ENCODE results near the gene FAM120B.
A peak's percentile ranks its signal among the peaks of the same experiment; 100 is the strongest.

FAM120B gene

GRCh38 chr6:170286934-170287265 is 19.7 kb upstream of the FAM120B start:
- no peak for DNase-seq (ENCODE audit: low spot score)

GRCh38 chr6:170287371-170287876 is 19.1 kb upstream of the FAM120B start:
- DNase-seq (ENCODE audit: low spot score) = no peak

- no peak for DNase-seq (ENCODE audit: low spot score)
Measured at GRCh38 chr6:170288091-170288631, 18.4 kb upstream of the FAM120B start.

- DNase-seq (ENCODE audit: low spot score) = no peak
Measured at GRCh38 chr6:170288852-170289179, 17.7 kb upstream of the FAM120B start.

GRCh38 chr6:170289180-170289931 is 17.2 kb upstream of the FAM120B start:
- DNase-seq (ENCODE audit: low spot score) = no peak

- no peak for DNase-seq (ENCODE audit: low spot score)
Measured at GRCh38 chr6:170289951-170290295, 16.6 kb upstream of the FAM120B start.

- peak; percentile 58 for DNase-seq (ENCODE audit: low spot score)
Measured at GRCh38 chr6:170290296-170291128, 16.0 kb upstream of the FAM120B start, which contains the start of gene DLL1. TSS of gene DLL1 (minus strand) at chr6:170291078. CDS start at chr6:170290139, 939 bp downstream.

- peak; percentile 79 for DNase-seq (ENCODE audit: low spot score)
Measured at GRCh38 chr6:170291271-170292110, 15.1 kb upstream of the FAM120B start.

GRCh38 chr6:170292111-170292406 is 14.5 kb upstream of the FAM120B start:
- no peak for DNase-seq (ENCODE audit: low spot score)

GRCh38 chr6:170292407-170293158 is 14.0 kb upstream of the FAM120B start:
- DNase-seq (ENCODE audit: low spot score) = no peak

GRCh38 chr6:170293341-170294231 is 13.0 kb upstream of the FAM120B start:
- no peak for DNase-seq (ENCODE audit: low spot score)

- no peak for DNase-seq (ENCODE audit: low spot score)
Measured at GRCh38 chr6:170294298-170294730, 12.2 kb upstream of the FAM120B start.

GRCh38 chr6:170294813-170295509 is 11.6 kb upstream of the FAM120B start:
- DNase-seq (ENCODE audit: low spot score) = no peak

GRCh38 chr6:170295510-170296422 is 10.8 kb upstream of the FAM120B start:
- no peak for DNase-seq (ENCODE audit: low spot score)

GRCh38 chr6:170296423-170296745 is 10.2 kb upstream of the FAM120B start:
- DNase-seq (ENCODE audit: low spot score) = no peak

GRCh38 chr6:170296746-170297575 is 9.6 kb upstream of the FAM120B start:
- DNase-seq (ENCODE audit: low spot score) = no peak

GRCh38 chr6:170297576-170298330 is 8.8 kb upstream of the FAM120B start:
- no peak for DNase-seq (ENCODE audit: low spot score)

Data from SK-N-DZ (cell line).